Uterus (tissue), 2 donors: Measurements from ENCODE around the gene AGBL1.

Experiments used
- CTCF ChIP-seq, 4 experiments: fragments of 200-600 bp in 2 of 4; fragments of 450-650 bp in 2 of 4; sonication (generic) in 2 of 4; IDR thresholded peaks; one replicate each; pipeline ENCODE4 v1.5.1; 2016 to 2019; ENCODE audit warnings: antibody characterized with exemption in 4 of 4, mild to moderate bottlenecking in 2 of 4, moderate library complexity in 1 of 4
- POLR2A ChIP-seq, 2 donors: fragments of 450-650 bp; IDR thresholded peaks; one replicate each; pipeline ENCODE4 v1.6.1; 2016; ENCODE audit warnings: antibody characterized with exemption in 2 of 2, mild to moderate bottlenecking in 1 of 2, moderate library complexity in 1 of 2

- TF ChIP-seq POLR2A (IDR thresholded peaks at IDR 0.05) (no peak), CTCF (IDR thresholded peaks at IDR 0.05) (no peak)
Measured at GRCh38 chr15:86556396-86557017, 476.8 kb downstream of the AGBL1 start.
